Activated CD4-positive, alpha-beta T cell treated with anti-CD3 and anti-CD28 coated beads for 36 hours (primary cell): ENCODE results near the gene CCDC47. TPM values are rescaled to one million over a fixed set of nuclear protein-coding genes. Genes with fewer than 3 reads are reported as not detected.
A peak's percentile ranks its signal among the peaks of the same experiment; 100 is the strongest.

Experiments
- ATAC-seq: fragments of 200-7000 bp; cut with Tn5 transposase; one replicate; pipeline ENCODE4 v1.10.0; 2021; ENCODE audit warnings: mild to moderate bottlenecking, moderate library complexity
- CTCF ChIA-PET: fragments of 350-600 bp; sonication (Branson Sonifier 250); formaldehyde crosslinking; loops from one replicate; lab custom pipeline; 2021; ENCODE audit warnings: antibody characterized with exemption; lab: Charles Lee
- POLR2A ChIA-PET: fragments of 350-600 bp; sonication (Branson Sonifier 250); formaldehyde crosslinking; loops from one replicate; lab custom pipeline; 2021; ENCODE audit warnings: antibody characterized with exemption, inconsistent platforms; lab: Charles Lee
- DNase-seq: peaks from one replicate; pipeline ENCODE4 v3.0.0-alpha.2; 2020
- H3K27ac Mint-ChIP-seq: one replicate; pipeline ENCODE4 v1.8.0; 2021; ENCODE audit warnings: mixed read lengths
- H3K27me3 Mint-ChIP-seq: one replicate; pipeline ENCODE4 v1.8.0; 2021; ENCODE audit warnings: mixed read lengths
- H3K36me3 Mint-ChIP-seq: one replicate; pipeline ENCODE4 v1.8.0; 2021; ENCODE audit warnings: low read depth, mixed read lengths
- H3K4me1 Mint-ChIP-seq: one replicate; pipeline ENCODE4 v1.8.0; 2021; ENCODE audit warnings: mixed read lengths
- H3K4me3 Mint-ChIP-seq: one replicate; pipeline ENCODE4 v1.8.0; 2021; ENCODE audit warnings: mild to moderate bottlenecking, moderate library complexity, mixed read lengths
- H3K9me3 Mint-ChIP-seq: one replicate; pipeline ENCODE4 v1.8.0; 2021; ENCODE audit warnings: low read depth, mixed read lengths
- intact Hi-C, 2 experiments: fragments of 100-400 bp; cut with DNase I in 1 of 2; cut with micrococcal nuclease in 1 of 2; formaldehyde crosslinking; loops; one replicate each; pipeline versions ENCODE4 v1.14.2 to v1.15.1; 2022 to 2024; cut with DNase I, micrococcal nuclease
- total RNA-seq, 2 experiments: library from RNA; stranded (reverse); gene quantifications; one replicate each; pipeline ENCODE4 v1.2.3, GENCODE V29; 2021

CCDC47 gene
- total RNA-seq, 2 experiments from 2014 or later = 76.9 to 82.3 TPM

DNA sequence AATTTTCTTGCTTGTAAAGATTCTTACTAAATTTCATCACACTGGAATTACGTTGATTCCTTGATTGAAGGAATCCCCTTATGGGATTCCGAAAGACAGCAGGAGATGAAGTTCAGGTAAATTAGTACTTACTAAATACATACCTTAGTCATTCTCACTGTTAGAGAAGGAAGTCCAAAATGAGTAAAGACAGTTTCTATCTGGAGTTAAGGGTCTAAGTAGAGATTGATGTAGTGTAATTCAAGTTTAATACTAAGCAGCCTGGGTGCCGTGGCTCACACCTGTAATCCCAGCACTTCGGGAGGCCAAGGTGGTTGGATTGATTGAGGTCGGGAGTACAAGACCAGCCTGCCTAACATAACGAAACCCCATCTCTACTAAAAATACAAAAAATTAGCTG is 10.1 kb upstream of the CCDC47 start:
- ATAC-seq = peak; percentile 77

DNA sequence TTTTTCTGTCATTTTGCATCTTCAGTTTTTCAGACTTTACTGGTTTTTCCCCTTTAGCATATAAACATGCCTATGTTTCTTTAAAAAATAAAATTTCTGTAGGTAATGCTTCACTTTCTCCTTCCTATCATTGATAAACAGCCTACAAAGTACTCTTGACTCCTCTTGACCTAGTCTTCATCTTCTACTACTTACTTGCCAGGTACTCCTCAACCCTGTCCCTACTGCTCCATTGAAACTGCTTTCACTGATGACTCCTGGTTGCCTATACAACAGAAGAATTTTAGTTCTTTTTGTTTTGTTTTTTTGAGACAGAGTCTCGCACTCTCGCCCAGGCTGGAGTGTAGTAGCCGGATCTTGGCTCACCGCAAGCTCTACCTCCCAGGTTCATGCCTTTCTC is 7.5 kb upstream of the CCDC47 start:
- no peaks in the 10 kb centered on the region for H3K9me3 Mint-ChIP-seq
- intact Hi-C loops = no loop called here
- H3K4me1 Mint-ChIP-seq = peaks cover 62% of the 10 kb centered on the region
- no peak overlapping the region for H3K4me3 Mint-ChIP-seq
- DNase-seq = no peak
- H3K36me3 Mint-ChIP-seq = peaks cover 26% of the 10 kb centered on the region
- CTCF ChIA-PET = interaction anchor here (0.6 to 1.2 kb wide), 5 partner anchors 9 to 355 kb away, joined by 3 to 4 read pairs (median 3); no protein-coding TSS in a partner anchor
- POLR2A ChIA-PET = no interaction called here
- no peaks in the 10 kb centered on the region for H3K27me3 Mint-ChIP-seq
- H3K27ac Mint-ChIP-seq = peak overlapping the region; percentile 4
- ATAC-seq = no peak

More for the DNA sequence above, 10.1 kb upstream of the CCDC47 start:
- Mint-ChIP-seq H3K4me3 (no peak overlapping the region), H3K36me3 (peaks cover 21% of the 10 kb centered on the region), H3K27ac (peak overlapping the region; percentile 58), H3K27me3 (no peaks in the 10 kb centered on the region), H3K4me1 (peaks cover 44% of the 10 kb centered on the region), H3K9me3 (no peaks in the 10 kb centered on the region)
- no peak for DNase-seq
- intact Hi-C loops = no loop called here
- CTCF ChIA-PET = interaction anchor here (0.9 to 2.2 kb wide), 4 partner anchors 8 to 358 kb away, joined by 3 to 5 read pairs (median 4); no protein-coding TSS in a partner anchor
- POLR2A ChIA-PET = interaction anchor here (2.5 kb wide), 1 partner anchor 10 kb away, joined by 11 read pairs; the partner anchor contains the start of genes CCDC47 and DDX42

DNA sequence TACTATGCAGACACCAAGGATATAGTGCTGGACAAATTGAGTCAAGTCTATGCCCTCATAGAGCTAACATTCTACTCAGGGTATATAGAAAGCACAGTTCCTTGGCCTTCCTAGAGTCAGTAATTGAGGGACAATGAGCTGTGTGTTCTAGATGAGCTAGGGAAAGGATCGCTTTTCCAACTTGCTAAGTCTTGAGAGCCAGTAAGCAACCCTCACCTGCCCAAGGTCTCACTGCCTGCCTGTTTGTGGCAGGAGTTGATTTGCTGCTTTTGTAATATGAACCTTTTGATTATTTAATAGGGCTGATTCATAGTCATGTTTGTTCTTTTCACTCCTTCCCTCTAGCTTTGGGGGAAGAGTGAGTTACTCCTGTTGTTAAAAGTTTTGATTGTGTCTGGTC is 7.1 kb upstream of the CCDC47 start:
- Mint-ChIP-seq H3K27ac (peak overlapping the region; percentile 4), H3K4me3 (no peak overlapping the region)
- intact Hi-C loops = no loop called here

DNA sequence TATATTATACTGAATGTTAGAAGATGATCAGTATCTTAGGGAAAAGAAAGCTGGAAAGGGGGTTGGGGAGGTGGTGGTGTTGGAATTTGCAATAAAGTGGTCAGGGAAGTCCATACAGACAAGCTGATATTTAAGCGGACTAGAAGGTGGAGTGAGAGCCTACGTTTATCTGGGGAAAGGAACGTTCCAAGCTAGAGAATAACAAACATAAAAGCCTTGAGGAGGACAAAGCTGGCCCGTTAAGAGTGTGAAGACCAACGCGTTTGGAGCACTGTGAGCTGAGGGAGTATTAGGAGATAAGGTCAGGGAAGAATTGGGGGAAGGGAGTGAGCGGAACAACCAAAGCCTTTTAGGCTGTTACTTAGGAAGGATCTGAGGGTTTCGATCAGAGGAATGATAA is 2.0 kb upstream of the CCDC47 start:
- Mint-ChIP-seq H3K9me3 (no peaks in the 10 kb centered on the region), H3K4me3 (peak overlapping the region; percentile 98), H3K36me3 (peaks cover 41% of the 10 kb centered on the region), H3K27me3 (no peaks in the 10 kb centered on the region), H3K27ac (peak overlapping the region; percentile 97), H3K4me1 (peaks cover 59% of the 10 kb centered on the region)
- ATAC-seq (no peak), DNase-seq (no peak)
- intact Hi-C loops = loop anchor here (10.0 kb wide), 2 partner anchors 151 to 489 kb away; partner anchors contain the start of genes MAP3K3 (in 1 of the 2) and TEX2 (in 1 of the 2)
- ChIA-PET CTCF (interaction anchor here (0.7 to 2.5 kb wide), 16 partner anchors 8 to 350 kb away, joined by 3 to 8 read pairs (median 3); no protein-coding TSS in a partner anchor), POLR2A (interaction anchor here (0.8 to 3.0 kb wide), 5 partner anchors 33 to 154 kb away, joined by 3 to 16 read pairs (median 4); partner anchors contain the start of genes MAP3K3 and STRADA)

More for the DNA sequence above, 7.1 kb upstream of the CCDC47 start:
- CTCF ChIA-PET = interaction anchor here (0.7 to 1.2 kb wide), 4 partner anchors 9 to 355 kb away, joined by 3 to 4 read pairs (median 3); no protein-coding TSS in a partner anchor
- POLR2A ChIA-PET = interaction anchor here (0.6 kb wide), 1 partner anchor 45 kb away, joined by 6 read pairs; no protein-coding TSS in a partner anchor
- H3K9me3 Mint-ChIP-seq = no peaks in the 10 kb centered on the region
- ATAC-seq (no peak), DNase-seq (no peak)
- H3K27me3 Mint-ChIP-seq = no peaks in the 10 kb centered on the region
- peaks cover 64% of the 10 kb centered on the region for H3K4me1 Mint-ChIP-seq
- peaks cover 24% of the 10 kb centered on the region for H3K36me3 Mint-ChIP-seq

DNA sequence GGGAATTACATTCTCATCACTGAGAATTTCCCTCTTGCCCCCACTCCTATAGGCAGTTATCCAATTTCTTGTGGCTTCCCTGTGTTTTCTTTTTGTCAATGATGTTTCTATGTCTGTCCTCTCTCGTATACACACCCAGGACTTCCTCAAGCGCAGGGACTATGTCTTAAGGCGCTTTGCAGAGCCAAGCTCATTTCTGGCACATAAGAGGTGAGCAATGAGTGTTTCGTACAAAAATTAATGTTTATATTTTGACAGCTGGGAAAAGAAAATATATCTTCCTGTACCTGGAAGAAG is 1.5 kb upstream of the CCDC47 start:
- Mint-ChIP-seq H3K9me3 (no peaks in the 10 kb centered on the region), H3K4me3 (peak overlapping the region; percentile 98), H3K4me1 (peaks cover 59% of the 10 kb centered on the region), H3K36me3 (peaks cover 44% of the 10 kb centered on the region), H3K27ac (peak overlapping the region; percentile 97), H3K27me3 (no peaks in the 10 kb centered on the region)
- CTCF ChIA-PET = interaction anchor here (0.7 to 2.5 kb wide), 11 partner anchors 9 to 349 kb away, joined by 3 to 8 read pairs (median 4); no protein-coding TSS in a partner anchor
- intact Hi-C loops = loop anchor here (5.0 to 10.0 kb wide), 4 partner anchors 150 to 490 kb away; partner anchors contain the start of genes CYB561 (in 1 of the 2), MAP3K3 (in 1 of the 2) and TEX2 (in 1 of the 2)
- DNase-seq = no peak
- ATAC-seq = no peak
- POLR2A ChIA-PET = interaction anchor here (0.6 to 3.0 kb wide), 6 partner anchors 33 to 153 kb away, joined by 3 to 16 read pairs (median 7); partner anchors contain the start of genes MAP3K3 and STRADA

DNA sequence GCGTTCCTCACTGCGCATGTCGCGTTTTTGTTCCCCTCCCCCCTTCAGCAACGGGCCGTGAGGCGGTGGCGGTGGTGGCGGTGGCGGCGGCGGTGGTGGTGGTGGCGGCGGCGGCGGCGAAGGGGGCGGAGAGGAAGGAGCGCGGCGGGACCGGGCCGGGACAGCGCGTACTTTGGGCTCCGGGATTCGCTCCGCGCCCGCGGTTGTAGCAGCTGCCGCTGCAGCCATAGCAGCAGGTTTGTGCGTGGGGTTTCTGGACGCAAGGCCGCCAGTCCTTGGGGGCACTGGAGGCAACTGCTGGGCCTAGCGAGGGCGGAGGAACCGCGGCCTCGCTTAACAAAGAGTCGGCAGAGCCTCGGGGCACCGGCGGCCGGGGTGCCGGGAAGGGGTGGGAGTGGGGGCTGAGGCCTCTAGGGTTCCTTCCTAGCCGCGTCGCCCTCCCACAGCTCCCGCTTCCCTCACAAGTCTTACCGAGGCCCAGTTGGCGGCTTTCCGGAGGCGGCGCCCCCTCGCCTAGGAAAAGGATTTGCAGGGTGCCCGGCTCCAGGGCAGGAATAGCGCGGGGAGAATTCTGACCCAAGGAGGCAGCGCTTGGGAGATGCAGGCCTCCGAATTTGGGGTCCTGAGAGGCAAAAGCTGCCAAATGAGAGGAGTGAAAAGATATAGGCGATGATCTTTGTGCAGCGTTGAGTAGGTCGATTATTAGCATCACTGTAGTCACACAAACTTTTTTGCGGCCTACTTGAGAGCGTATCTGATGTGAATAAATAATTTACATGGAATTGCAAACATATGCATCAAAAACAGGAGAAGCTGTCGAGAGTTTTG is 958 bp upstream of the CCDC47 start, which contains the start of gene DDX42:
DDX42 (plus strand) TSS at position 30 of the 828 bp plus-strand sequence. CDS start 12,880 bp downstream, outside the sequence.
- Mint-ChIP-seq H3K27me3 (no peaks in the 10 kb centered on the region), H3K4me3 (peak within 1 kb of the TSS; percentile 98), H3K27ac (peak within 1 kb of the TSS; percentile 97), H3K4me1 (peaks cover 54% of the 10 kb centered on the region), H3K36me3 (peaks cover 40% of the 10 kb centered on the region), H3K9me3 (no peaks in the 10 kb centered on the region)
- peak; percentile 94 for DNase-seq
- ChIA-PET POLR2A (interaction anchor here (0.6 to 3.0 kb wide), 18 partner anchors 8 to 153 kb away, joined by 3 to 16 read pairs (median 6); partner anchors contain the start of genes MAP3K3, PSMC5 and STRADA), CTCF (interaction anchor here (0.6 to 1.7 kb wide), 14 partner anchors 9 to 349 kb away, joined by 3 to 6 read pairs (median 3); no protein-coding TSS in a partner anchor)
- intact Hi-C loops = loop anchor here (5.0 to 10.0 kb wide), 4 partner anchors 150 to 490 kb away; partner anchors contain the start of genes CYB561 (in 1 of the 2), MAP3K3 (in 1 of the 2) and TEX2 (in 1 of the 2)
- ATAC-seq = no peak

DNA sequence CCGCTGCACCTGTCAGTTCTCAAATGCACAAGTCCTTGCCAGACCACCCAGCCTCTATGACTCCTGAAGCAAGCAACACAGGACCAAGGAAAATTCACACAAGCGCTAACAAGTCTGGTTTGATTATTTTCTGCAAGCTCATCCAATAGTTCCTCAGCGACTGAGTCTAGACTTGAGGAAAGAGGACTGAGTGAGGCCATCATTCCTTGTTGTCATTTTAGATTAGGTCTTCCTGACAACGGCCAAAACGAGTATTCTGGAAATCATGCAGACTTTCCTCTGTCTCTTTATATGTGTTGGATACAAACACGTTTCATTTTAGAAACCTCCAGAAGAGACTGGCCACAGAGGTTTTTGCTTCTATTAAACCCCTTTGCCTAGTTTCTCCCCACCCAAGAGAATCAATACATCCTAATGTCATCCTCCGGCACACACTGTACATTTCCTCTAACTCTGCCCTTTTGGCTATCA is 561 bp downstream of the CCDC47 start:
- H3K4me1 Mint-ChIP-seq = peaks cover 55% of the 10 kb centered on the region
- no peak for ATAC-seq
- intact Hi-C loops = loop anchor here (1.0 to 10.0 kb wide), 14 partner anchors 32 to 733 kb away; partner anchors contain the start of genes FTSJ3 (in 2 of the 2), MAP3K3 (in 2 of the 2), PSMC5 (in 2 of the 2) and STRADA (in 2 of the 2)

DNA sequence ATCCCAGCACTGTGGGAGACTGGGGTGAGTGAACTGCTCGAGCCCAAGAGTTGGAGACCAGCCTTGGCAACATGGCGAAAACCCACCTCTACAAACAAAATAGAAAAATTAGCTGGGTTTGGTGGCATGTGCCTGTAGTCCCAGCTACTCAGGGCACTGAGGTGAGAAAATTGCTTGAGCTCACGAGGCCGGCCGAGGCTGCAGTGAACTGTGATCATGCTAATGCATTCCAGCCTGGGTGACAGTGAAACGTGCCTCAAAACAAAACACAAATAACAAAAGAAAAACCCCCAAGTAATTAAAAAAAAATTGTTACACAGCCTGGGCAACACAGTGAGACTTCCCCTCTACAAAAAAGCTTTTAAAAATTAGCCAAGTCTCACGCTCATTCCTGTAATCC is 5.0 kb downstream of the CCDC47 start:
- H3K36me3 Mint-ChIP-seq = peaks cover 53% of the 10 kb centered on the region
- no peak for ATAC-seq
- CTCF ChIA-PET = interaction anchor here (0.8 to 1.1 kb wide), 3 partner anchors 17 to 222 kb away, joined by 3 to 4 read pairs (median 4); no protein-coding TSS in a partner anchor
- H3K27ac Mint-ChIP-seq = peak overlapping the region; percentile 31
- intact Hi-C loops = loop anchor here in 1 of 2 experiments (2.0 kb wide), 1 partner anchor 18 kb away; no protein-coding TSS in a partner anchor
- no peaks in the 10 kb centered on the region for H3K9me3 Mint-ChIP-seq
- POLR2A ChIA-PET = no interaction called here
- DNase-seq = no peak
- H3K4me3 Mint-ChIP-seq = no peak overlapping the region
- peaks cover 49% of the 10 kb centered on the region for H3K4me1 Mint-ChIP-seq
- H3K27me3 Mint-ChIP-seq = no peaks in the 10 kb centered on the region

More for the DNA sequence above, 561 bp downstream of the CCDC47 start:
- Mint-ChIP-seq H3K36me3 (peaks cover 42% of the 10 kb centered on the region), H3K27me3 (no peaks in the 10 kb centered on the region), H3K27ac (peak overlapping the region; percentile 97), H3K9me3 (no peaks in the 10 kb centered on the region), H3K4me3 (peak overlapping the region; percentile 98)
- POLR2A ChIA-PET = interaction anchor here (0.6 to 3.0 kb wide), 14 partner anchors 8 to 211 kb away, joined by 3 to 16 read pairs (median 5); partner anchors contain the start of genes MAP3K3, PSMC5 and STRADA
- CTCF ChIA-PET = interaction anchor here (1.0 to 1.1 kb wide), 4 partner anchors 8 to 76 kb away, joined by 3 to 5 read pairs (median 4); no protein-coding TSS in a partner anchor
- no peak for DNase-seq

DNA sequence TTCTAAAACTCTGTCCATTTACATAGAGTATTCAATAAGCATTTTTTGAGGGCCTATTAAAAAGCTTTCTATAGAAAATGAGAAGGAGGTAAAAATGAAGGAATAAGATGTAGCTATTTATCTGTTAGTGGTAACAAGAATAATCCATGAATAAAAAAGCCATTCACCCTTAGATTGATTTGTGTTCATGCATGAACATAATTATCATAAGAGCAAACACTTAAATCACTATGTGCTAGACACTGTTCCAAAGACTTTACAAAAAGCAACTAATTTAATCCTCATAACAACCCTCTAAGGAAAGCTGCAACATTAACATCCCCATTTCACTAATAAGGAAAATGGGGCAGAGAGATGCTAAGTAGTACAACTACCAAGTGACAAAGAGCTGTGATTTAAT is 6.6 kb downstream of the CCDC47 start:
- POLR2A ChIA-PET = no interaction called here
- Mint-ChIP-seq H3K27ac (no peak overlapping the region), H3K27me3 (no peaks in the 10 kb centered on the region), H3K4me1 (peaks cover 46% of the 10 kb centered on the region), H3K4me3 (no peak overlapping the region), H3K36me3 (peaks cover 54% of the 10 kb centered on the region), H3K9me3 (no peaks in the 10 kb centered on the region)
- intact Hi-C loops = no loop called here
- CTCF ChIA-PET = interaction anchor here (0.8 to 1.3 kb wide), 3 partner anchors 24 to 51 kb away, joined by 3 to 6 read pairs (median 3); no protein-coding TSS in a partner anchor
- DNase-seq (no peak), ATAC-seq (no peak)

DNA sequence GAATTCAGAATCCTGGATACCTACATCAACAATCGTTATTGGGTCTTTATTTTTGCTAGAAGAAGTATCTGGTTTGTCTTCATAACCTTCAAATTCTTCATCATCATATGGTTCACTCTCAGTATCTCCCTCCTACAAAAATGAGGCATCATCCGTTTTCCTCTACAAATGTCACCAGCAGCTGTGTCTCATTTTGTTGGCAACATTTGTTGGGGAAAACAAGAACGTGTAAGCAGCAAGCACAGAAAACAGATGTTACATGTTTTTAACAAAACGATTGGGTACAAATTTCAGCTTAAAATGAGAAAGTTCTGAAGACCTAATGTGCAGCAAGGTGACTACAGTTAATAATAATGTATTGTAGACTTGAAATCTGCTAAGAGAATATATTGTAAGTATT is 8.7 kb downstream of the CCDC47 start:
- H3K36me3 Mint-ChIP-seq = peaks cover 58% of the 10 kb centered on the region
- ATAC-seq = no peak
- intact Hi-C loops = no loop called here
- H3K9me3 Mint-ChIP-seq = no peaks in the 10 kb centered on the region
- no peak overlapping the region for H3K4me3 Mint-ChIP-seq
- CTCF ChIA-PET = interaction anchor here (0.6 to 1.3 kb wide), 5 partner anchors 8 to 70 kb away, joined by 3 to 5 read pairs (median 4); partner anchors contain the start of gene CCDC47
- H3K4me1 Mint-ChIP-seq = peaks cover 35% of the 10 kb centered on the region
- POLR2A ChIA-PET = interaction anchor here (1.1 kb wide), 1 partner anchor 9 kb away, joined by 3 read pairs; the partner anchor contains the start of gene CCDC47
- peak overlapping the region; percentile 19 for H3K27ac Mint-ChIP-seq
- H3K27me3 Mint-ChIP-seq = no peaks in the 10 kb centered on the region
- DNase-seq = no peak
